ENCODE data around the gene KRTAP23-1.

KRTAP23-1 gene

DNA sequence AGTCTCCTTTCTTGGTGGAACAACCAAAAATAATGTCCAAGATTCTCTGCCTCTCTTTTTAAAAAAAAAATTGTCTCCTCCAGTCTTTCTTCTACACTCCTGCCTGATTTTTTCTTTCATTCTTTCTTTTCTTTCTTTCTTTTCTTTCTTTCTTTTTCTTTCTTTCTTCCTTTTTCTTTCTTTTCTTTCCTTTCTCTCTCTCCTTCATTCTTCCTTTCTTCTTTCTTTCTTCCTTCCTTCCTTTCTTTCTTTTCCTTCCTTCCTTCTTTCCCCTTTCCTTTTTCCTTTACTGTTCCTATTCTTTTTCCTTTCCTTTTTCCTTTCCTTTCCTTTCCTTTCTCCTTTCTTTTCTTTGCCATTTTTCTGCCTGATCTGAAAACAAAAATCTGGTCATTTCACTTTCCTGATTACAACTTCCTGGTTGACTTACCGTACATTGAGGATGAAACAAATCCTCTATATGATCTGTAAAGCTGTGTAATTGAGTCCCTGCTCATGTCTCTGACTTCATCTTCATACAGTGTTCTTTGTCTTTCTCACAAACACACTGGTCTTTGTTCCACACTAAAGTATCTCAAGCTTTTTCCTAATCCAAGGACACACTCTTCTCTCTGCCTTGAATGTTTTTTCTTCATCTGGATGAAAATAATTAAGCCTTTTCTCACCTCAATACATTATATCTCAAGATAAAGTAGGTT, 6.1 kb upstream of the KRTAP23-1 start:
- in situ Hi-C loops (cut with HindIII; ENCODE audit: low sequenced_read_pairs), result no loop called here
- TF ChIP-seq, protein P1, sequence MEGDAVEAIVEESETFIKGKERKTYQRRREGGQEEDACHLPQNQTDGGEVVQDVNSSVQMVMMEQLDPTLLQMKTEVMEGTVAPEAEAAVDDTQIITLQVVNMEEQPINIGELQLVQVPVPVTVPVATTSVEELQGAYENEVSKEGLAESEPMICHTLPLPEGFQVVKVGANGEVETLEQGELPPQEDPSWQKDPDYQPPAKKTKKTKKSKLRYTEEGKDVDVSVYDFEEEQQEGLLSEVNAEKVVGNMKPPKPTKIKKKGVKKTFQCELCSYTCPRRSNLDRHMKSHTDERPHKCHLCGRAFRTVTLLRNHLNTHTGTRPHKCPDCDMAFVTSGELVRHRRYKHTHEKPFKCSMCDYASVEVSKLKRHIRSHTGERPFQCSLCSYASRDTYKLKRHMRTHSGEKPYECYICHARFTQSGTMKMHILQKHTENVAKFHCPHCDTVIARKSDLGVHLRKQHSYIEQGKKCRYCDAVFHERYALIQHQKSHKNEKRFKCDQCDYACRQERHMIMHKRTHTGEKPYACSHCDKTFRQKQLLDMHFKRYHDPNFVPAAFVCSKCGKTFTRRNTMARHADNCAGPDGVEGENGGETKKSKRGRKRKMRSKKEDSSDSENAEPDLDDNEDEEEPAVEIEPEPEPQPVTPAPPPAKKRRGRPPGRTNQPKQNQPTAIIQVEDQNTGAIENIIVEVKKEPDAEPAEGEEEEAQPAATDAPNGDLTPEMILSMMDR (IDR thresholded peaks at IDR 0.05; ENCODE audit: low read depth, low read length), result no peak

DNA sequence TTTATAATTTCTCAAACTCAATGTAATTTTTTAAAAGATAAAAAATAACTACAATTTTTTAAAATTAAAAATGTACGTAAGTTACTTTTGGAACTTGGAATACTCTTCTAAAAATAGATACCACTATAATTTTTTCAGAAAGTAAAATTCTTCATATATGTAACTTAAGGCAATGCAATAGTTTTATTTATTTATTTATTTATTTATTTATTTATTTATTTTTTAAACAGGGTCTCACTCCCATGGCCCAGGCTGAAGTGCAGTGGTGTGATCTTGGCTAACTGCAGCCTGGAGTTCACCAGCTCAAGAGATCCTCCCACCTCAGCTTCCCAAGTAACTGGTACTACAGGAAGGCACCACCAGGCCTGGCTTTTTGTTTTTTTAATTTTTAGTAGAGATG, 3.1 kb upstream of the KRTAP23-1 start:
- H3K4me3 ChIP-seq (ENCODE audit: low read depth, low read length), result no peak overlapping the region
- TF ChIP-seq, protein P1 (IDR thresholded peaks at IDR 0.05; ENCODE audit: low read depth, low read length), result no peak
- no peak for DNase-seq (ENCODE audit: low read depth, low spot score)
- in situ Hi-C loops (cut with HindIII; ENCODE audit: low sequenced_read_pairs), result no loop called here

More for the DNA sequence above, 6.1 kb upstream of the KRTAP23-1 start:
- no peak overlapping the region for H3K4me3 ChIP-seq (ENCODE audit: low read depth, low read length)
- no peak for DNase-seq (ENCODE audit: low read depth, low spot score)

DNA sequence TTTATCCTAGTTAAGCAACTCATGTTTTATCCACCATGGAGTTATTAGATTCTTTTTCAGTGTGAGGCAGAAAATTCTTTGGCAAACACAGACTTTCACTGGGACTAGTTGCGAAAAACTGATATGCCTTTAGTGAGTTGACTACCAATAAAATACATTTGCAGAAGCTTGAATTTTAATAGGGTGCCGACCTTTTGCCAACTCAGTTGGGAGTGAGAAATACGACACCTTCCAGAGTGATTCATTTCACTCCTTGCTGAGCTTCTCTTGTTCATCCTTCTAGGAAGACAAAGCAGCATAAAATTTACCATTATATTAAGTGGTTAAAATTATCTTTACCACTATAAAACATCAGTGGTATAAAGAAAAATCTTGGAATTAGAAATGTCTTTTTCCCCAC, 1.2 kb upstream of the KRTAP23-1 start:
- in situ Hi-C loops (cut with HindIII; ENCODE audit: low sequenced_read_pairs), result no loop called here
- no peak overlapping the region for H3K4me3 ChIP-seq (ENCODE audit: low read depth, low read length)
- TF ChIP-seq, protein P1 (IDR thresholded peaks at IDR 0.05; ENCODE audit: low read depth, low read length), result no peak
- no peak for DNase-seq (ENCODE audit: low read depth, low spot score)

DNA sequence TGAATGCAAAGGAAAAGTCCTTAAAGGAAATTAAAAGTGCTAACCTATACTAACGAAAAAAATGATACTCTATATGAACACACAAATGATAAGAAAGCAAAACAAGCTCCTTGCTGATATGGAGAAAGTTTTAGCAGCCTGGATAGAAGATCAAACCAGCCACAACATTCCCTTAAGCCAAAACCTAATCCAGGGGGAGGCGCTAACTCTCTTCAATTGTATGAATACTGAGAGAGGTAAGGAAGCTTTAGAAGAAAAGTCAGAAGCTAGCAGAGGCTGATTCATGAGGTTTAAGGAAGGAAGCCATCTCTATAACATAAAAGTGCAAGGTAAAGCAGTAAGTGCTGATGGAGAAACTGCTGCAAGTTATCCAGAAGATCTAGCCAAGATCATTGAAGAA, 3.4 kb downstream of the KRTAP23-1 start:
- no peak for DNase-seq (ENCODE audit: low read depth, low spot score)
- H3K4me3 ChIP-seq (ENCODE audit: low read depth, low read length), result no peak overlapping the region
- in situ Hi-C loops (cut with HindIII; ENCODE audit: low sequenced_read_pairs), result no loop called here
- TF ChIP-seq, protein P1 (IDR thresholded peaks at IDR 0.05; ENCODE audit: low read depth, low read length), result no peak

- DNase-seq (ENCODE audit: low read depth, low spot score), result peak; percentile 23
- no peak overlapping the region for H3K4me3 ChIP-seq (ENCODE audit: low read depth, low read length)
- in situ Hi-C loops (cut with HindIII; ENCODE audit: low sequenced_read_pairs), result no loop called here
- TF ChIP-seq, protein P1 (IDR thresholded peaks at IDR 0.05; ENCODE audit: low read depth, low read length), result peak; percentile 79
Measured at GRCh38 chr21:30340714-30341573, 7.5 kb downstream of the KRTAP23-1 start.

DNA sequence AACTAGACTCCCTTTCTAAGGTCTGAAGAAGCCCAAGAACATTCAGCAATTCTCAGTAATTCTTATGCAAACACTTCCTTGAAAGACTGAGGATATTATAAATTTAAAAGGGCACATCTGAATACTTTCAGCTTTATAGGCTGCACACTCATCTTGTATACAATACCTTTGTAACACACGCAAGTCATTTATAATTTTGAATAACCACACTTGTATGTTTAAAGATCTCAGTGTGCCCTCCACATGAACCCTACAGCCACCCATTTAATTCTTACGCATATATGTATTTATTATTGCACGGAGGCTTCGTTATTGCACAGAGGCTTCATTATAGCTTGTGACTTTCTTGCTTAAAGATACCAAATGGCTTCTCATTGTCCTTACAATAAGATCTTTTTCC, 9.7 kb downstream of the KRTAP23-1 start:
- DNase-seq (ENCODE audit: low read depth, low spot score), result no peak
- in situ Hi-C loops (cut with HindIII; ENCODE audit: low sequenced_read_pairs), result no loop called here
- H3K4me3 ChIP-seq (ENCODE audit: low read depth, low read length), result no peak overlapping the region
- TF ChIP-seq, protein P1 (IDR thresholded peaks at IDR 0.05; ENCODE audit: low read depth, low read length), result no peak

Measured in astrocyte of the spinal cord (primary cell).